Suprapubic skin (tissue), 4 donors: ENCODE results near the gene CBL.

Experiments used
- CTCF ChIP-seq, 2 donors: fragments of 200-600 bp in 1 of 2; fragments of 450-650 bp in 1 of 2; sonication (generic) in 1 of 2; IDR thresholded peaks; one replicate each; pipeline ENCODE4 v1.5.1; 2016 to 2019; ENCODE audit warnings: antibody characterized with exemption in 2 of 2, mild to moderate bottlenecking in 1 of 2, moderate library complexity in 1 of 2
- EP300 ChIP-seq: sonication (generic); formaldehyde crosslinking; IDR thresholded peaks from one replicate; pipeline ENCODE4 v1.6.1; 2017; ENCODE audit warnings: antibody characterized with exemption
- POLR2A ChIP-seq, 2 donors: fragments of 450-650 bp; IDR thresholded peaks; one replicate each; pipeline ENCODE4 v1.6.1; 2017; ENCODE audit warnings: antibody characterized with exemption in 2 of 2, mild to moderate bottlenecking in 2 of 2, moderate library complexity in 2 of 2
- POLR2AphosphoS5 ChIP-seq, 3 donors: sonication (generic); formaldehyde crosslinking; IDR thresholded peaks; one replicate each; pipeline ENCODE4 v1.6.1; 2017; ENCODE audit warnings: antibody characterized with exemption in 3 of 3

- no peak for TF ChIP-seq CTCF (IDR thresholded peaks at IDR 0.05)
- TF ChIP-seq EP300, result no peak
- no peak for TF ChIP-seq POLR2A (IDR thresholded peaks at IDR 0.05)
- no peak for TF ChIP-seq POLR2AphosphoS5 (IDR thresholded peaks at IDR 0.05)
Measured at GRCh38 chr11:119167933-119168332, 38.2 kb upstream of the CBL start.
